Mesenchymal stem cell (in vitro differentiated cells and primary cell): ENCODE measurements around the gene IPPK. TPM values are rescaled to one million over a fixed set of nuclear protein-coding genes. Genes with fewer than 3 reads are reported as not detected.
A peak's percentile ranks its signal among the peaks of the same experiment; 100 is the strongest.

ENCODE experiments used
- DNase-seq: peaks from one replicate; pipeline ENCODE4 v3.0.0-alpha.2; 2013
- H2AFZ ChIP-seq: one replicate; pipeline ENCODE4 v1.6.1; 2013; ENCODE audit warnings: low read depth, mild to moderate bottlenecking, control low read depth, inconsistent platforms, low read length, moderate library complexity
- H2AK5ac ChIP-seq: 2 replicates; pipeline ENCODE4 v1.6.1; 2013; ENCODE audit warnings: low read length, moderate library complexity, mild to moderate bottlenecking, inconsistent platforms; ENCODE audit not compliant: severe bottlenecking
- H2BK120ac ChIP-seq: one replicate; pipeline ENCODE4 v1.6.1; 2013; ENCODE audit warnings: low read depth, mild to moderate bottlenecking, inconsistent platforms, low read length, moderate library complexity
- H2BK12ac ChIP-seq, 2 experiments: one replicate each; pipeline ENCODE4 v1.6.1; 2013; ENCODE audit warnings: inconsistent platforms in 2 of 2, low read length in 2 of 2, mild to moderate bottlenecking in 2 of 2, moderate library complexity in 2 of 2, control low read depth in 1 of 2
- H2BK15ac ChIP-seq: one replicate; pipeline ENCODE4 v1.6.1; 2013; ENCODE audit warnings: mild to moderate bottlenecking, low read depth, inconsistent platforms; ENCODE audit not compliant: poor library complexity, severe bottlenecking
- H2BK5ac ChIP-seq: 2 replicates; pipeline ENCODE4 v1.6.1; 2013; ENCODE audit warnings: low read depth, mild to moderate bottlenecking, low read length, control low read depth, inconsistent platforms; ENCODE audit not compliant: poor library complexity, severe bottlenecking
- H3K14ac ChIP-seq, 2 experiments: one replicate each; pipeline ENCODE4 v1.6.1; 2013; ENCODE audit warnings: inconsistent platforms in 2 of 2, low read length in 2 of 2, control low read depth in 1 of 2, mild to moderate bottlenecking in 1 of 2, moderate library complexity in 1 of 2
- H3K18ac ChIP-seq, 2 experiments: one replicate each; pipeline ENCODE4 v1.6.1; 2013; ENCODE audit warnings: inconsistent platforms in 2 of 2, low read length in 2 of 2, control low read depth in 1 of 2, low read depth in 1 of 2, mild to moderate bottlenecking in 1 of 2
- H3K23ac ChIP-seq, 2 experiments: one replicate each; pipeline ENCODE4 v1.6.1; 2013; ENCODE audit warnings: inconsistent platforms in 2 of 2, low read length in 2 of 2, mild to moderate bottlenecking in 2 of 2, moderate library complexity in 2 of 2, control low read depth in 1 of 2
- H3K27ac ChIP-seq: 2 replicates; pipeline ENCODE4 v1.5.1; 2013; ENCODE audit warnings: mild to moderate bottlenecking, moderate library complexity, low read length, control low read depth, inconsistent platforms; ENCODE audit not compliant: poor library complexity, severe bottlenecking
- H3K27me3 ChIP-seq, 2 experiments: 2 replicates each; pipeline versions ENCODE4 v1.6.1 to v1.7.0; 2013; ENCODE audit warnings: low read length in 2 of 2, mild to moderate bottlenecking in 2 of 2, moderate library complexity in 2 of 2, control low read depth in 1 of 2, inconsistent platforms in 1 of 2; ENCODE audit not compliant: control insufficient read depth in 1 of 2, insufficient read depth in 1 of 2
- H3K36me3 ChIP-seq, 2 experiments: 2 replicates each; pipeline versions ENCODE4 v1.6.1 to v1.7.0; 2013; ENCODE audit warnings: low read length in 2 of 2, control low read depth in 1 of 2, inconsistent platforms in 1 of 2, low read depth in 1 of 2, mild to moderate bottlenecking in 1 of 2; ENCODE audit not compliant: insufficient read depth in 2 of 2, control insufficient read depth in 1 of 2
- H3K4ac ChIP-seq, 2 experiments: one replicate each; pipeline ENCODE4 v1.6.1; 2013; ENCODE audit warnings: inconsistent platforms in 2 of 2, low read length in 2 of 2, mild to moderate bottlenecking in 2 of 2, moderate library complexity in 2 of 2, control low read depth in 1 of 2, low read depth in 1 of 2
- H3K4me1 ChIP-seq: 2 replicates; pipeline ENCODE4 v1.6.1; 2013; ENCODE audit warnings: low read depth, low read length, control low read depth; ENCODE audit not compliant: control insufficient read depth, insufficient read depth
- H3K4me2 ChIP-seq: 2 replicates; pipeline ENCODE4 v1.6.1; 2013; ENCODE audit warnings: low read length, mild to moderate bottlenecking, inconsistent platforms; ENCODE audit not compliant: poor library complexity, severe bottlenecking
- H3K4me3 ChIP-seq, 2 experiments: 2 replicates each; pipeline versions ENCODE4 v1.5.1 to v1.7.0; 2013; ENCODE audit warnings: low read length in 2 of 2, mild to moderate bottlenecking in 2 of 2, control low read depth in 1 of 2, low read depth in 1 of 2; ENCODE audit not compliant: insufficient read depth in 1 of 2
- H3K79me1 ChIP-seq: replicated peaks from 2 replicates; pipeline ENCODE4 v1.6.1; 2013; ENCODE audit warnings: mild to moderate bottlenecking, control low read depth, low read length, inconsistent platforms; ENCODE audit not compliant: poor library complexity, severe bottlenecking
- H3K9ac ChIP-seq: 2 replicates; pipeline ENCODE4 v1.7.0; 2013; ENCODE audit warnings: mild to moderate bottlenecking, low read length, moderate library complexity
- H3K9me3 ChIP-seq: 2 replicates; pipeline ENCODE4 v1.7.0; 2013; ENCODE audit warnings: mild to moderate bottlenecking, low read length; ENCODE audit not compliant: control insufficient read depth
- H4K8ac ChIP-seq: one replicate; pipeline ENCODE4 v1.6.1; 2013; ENCODE audit warnings: inconsistent platforms, mild to moderate bottlenecking, low read length, moderate library complexity
- H4K91ac ChIP-seq: one replicate; pipeline ENCODE4 v1.6.1; 2013; ENCODE audit warnings: mild to moderate bottlenecking, low read length, inconsistent platforms
- WGBS: methylation state at CpG from one replicate; pipeline ENCODE4 v1.1.7; 2013; ENCODE audit warnings: mixed read lengths; 5-methylcytosine and 5-hydroxymethylcytosine counted together
- polyA plus RNA-seq, 2 experiments: library from polyadenylated mRNA; stranded (reverse); fragments of 200-250 nt; gene quantifications; one replicate each; pipeline ENCODE4 v1.2.3, GENCODE V29; 2013

The IPPK gene
- 4.5 TPM for polyA plus RNA-seq (2013, experiment 1 of 2)
- polyA plus RNA-seq (2013, experiment 2 of 2) = 4.7 TPM

GRCh38 chr9:92669890-92670708 lies at the start of gene IPPK:
Gene IPPK, minus strand, starts transcription at chr9:92670131. Its CDS starts 143 bp downstream, at chr9:92669988.
- peak within 1 kb of the TSS; percentile 82 to 92 for H3K18ac ChIP-seq
- peak within 1 kb of the TSS; percentile 44 for H2BK15ac ChIP-seq
- no peak within 1 kb of the TSS for H2AK5ac ChIP-seq
- H3K4me2 ChIP-seq = peak within 1 kb of the TSS; percentile 84
- peak within 1 kb of the TSS in 1 of 2 experiments; percentile 81 for H2BK12ac ChIP-seq
- peak within 1 kb of the TSS; percentile 74 to 97 for H3K4ac ChIP-seq
- peak within 1 kb of the TSS; percentile 68 for H2BK5ac ChIP-seq
- H3K14ac ChIP-seq = peak within 1 kb of the TSS in 1 of 2 experiments; percentile 95
- peak within 1 kb of the TSS; percentile 98 for H3K9ac ChIP-seq
- H3K27me3 ChIP-seq = no peaks in the 10 kb centered on the region
- H2BK120ac ChIP-seq = peak within 1 kb of the TSS; percentile 23
- peak within 1 kb of the TSS; percentile 97 for H4K91ac ChIP-seq
- peaks cover 13% of the 10 kb centered on the region for H3K79me1 ChIP-seq
- H3K27ac ChIP-seq = peak within 1 kb of the TSS; percentile 93
- peak within 1 kb of the TSS; percentile 91 for H2AFZ ChIP-seq
- peaks cover 15 to 19% of the 10 kb centered on the region in 2 experiments for H3K36me3 ChIP-seq
- H3K9me3 ChIP-seq = no peaks in the 10 kb centered on the region
- DNase-seq = peak; percentile 99
- peak within 1 kb of the TSS; percentile 79 for H4K8ac ChIP-seq
- H3K4me3 ChIP-seq = peak within 1 kb of the TSS; percentile 93 to 97
- peaks cover 23% of the 10 kb centered on the region for H3K4me1 ChIP-seq
- H3K23ac ChIP-seq = peak within 1 kb of the TSS in 1 of 2 experiments; percentile 34
- WGBS = under 1% methylated on average over 75 of the region's 75 CpGs

- H3K36me3 ChIP-seq = peaks cover 78 to 83% of the 10 kb centered on the region in 2 experiments
- H2AFZ ChIP-seq = no peak overlapping the region
- no peak overlapping the region for H3K4me2 ChIP-seq
- no peak overlapping the region for H3K4ac ChIP-seq
- no peak overlapping the region for H4K8ac ChIP-seq
- DNase-seq = no peak
- 97% methylated on average over 34 of the region's 34 CpGs for WGBS
- no peak overlapping the region for H3K4me3 ChIP-seq
- peaks cover 52% of the 10 kb centered on the region for H3K79me1 ChIP-seq
- H3K27me3 ChIP-seq = no peaks in the 10 kb centered on the region
- H2BK5ac ChIP-seq = no peak overlapping the region
- peaks cover 5% of the 10 kb centered on the region for H3K4me1 ChIP-seq
- no peak overlapping the region for H2BK120ac ChIP-seq
- no peak overlapping the region for H3K27ac ChIP-seq
- H3K9me3 ChIP-seq = no peaks in the 10 kb centered on the region
- H3K14ac ChIP-seq = no peak overlapping the region
- no peak overlapping the region for H2BK15ac ChIP-seq
- no peak overlapping the region for H3K9ac ChIP-seq
- H2BK12ac ChIP-seq = no peak overlapping the region
- H4K91ac ChIP-seq = no peak overlapping the region
- H2AK5ac ChIP-seq = no peak overlapping the region
- H3K23ac ChIP-seq = no peak overlapping the region
- no peak overlapping the region for H3K18ac ChIP-seq
These were observed 49.2 kb upstream of the IPPK start for GRCh38 chr9:92719028-92719647.

GRCh38 chr9:92718086-92719001 lies 48.4 kb upstream of the IPPK start:
- peaks cover 86 to 91% of the 10 kb centered on the region in 2 experiments for H3K36me3 ChIP-seq
- H3K14ac ChIP-seq = no peak overlapping the region
- H3K18ac ChIP-seq = no peak overlapping the region
- H4K8ac ChIP-seq = no peak overlapping the region
- no peak overlapping the region for H3K4me2 ChIP-seq
- H3K79me1 ChIP-seq = peaks cover 55% of the 10 kb centered on the region
- peaks cover 5% of the 10 kb centered on the region for H3K4me1 ChIP-seq
- H2BK12ac ChIP-seq = no peak overlapping the region
- no peak overlapping the region for H2BK120ac ChIP-seq
- H3K4me3 ChIP-seq = no peak overlapping the region
- H2AFZ ChIP-seq = no peak overlapping the region
- H2BK15ac ChIP-seq = no peak overlapping the region
- H3K4ac ChIP-seq = no peak overlapping the region
- no peak overlapping the region for H2BK5ac ChIP-seq
- H3K27ac ChIP-seq = no peak overlapping the region
- DNase-seq = no peak
- 97% methylated on average over 39 of the region's 40 CpGs for WGBS
- no peaks in the 10 kb centered on the region for H3K27me3 ChIP-seq
- H2AK5ac ChIP-seq = no peak overlapping the region
- H3K23ac ChIP-seq = no peak overlapping the region
- no peaks in the 10 kb centered on the region for H3K9me3 ChIP-seq
- H4K91ac ChIP-seq = peak overlapping the region; percentile 15
- H3K9ac ChIP-seq = no peak overlapping the region
